Amniotic epithelial cell (primary cell): ENCODE results near the gene MLPH.

Experiments
- DNase-seq: peaks from one replicate; pipeline ENCODE4 v3.0.0-alpha.2; 2010; ENCODE audit warnings: low read depth

MLPH gene

GRCh38 chr2:237519506-237520245, 32.6 kb downstream of the MLPH start:
- no peak for DNase-seq

- no peak for DNase-seq
Observed at GRCh38 chr2:237520290-237520689, 33.2 kb downstream of the MLPH start.

GRCh38 chr2:237524631-237525030, 37.6 kb downstream of the MLPH start:
- no peak for DNase-seq

- DNase-seq, result no peak
Observed at GRCh38 chr2:237525559-237526157, 38.6 kb downstream of the MLPH start.

DNA sequence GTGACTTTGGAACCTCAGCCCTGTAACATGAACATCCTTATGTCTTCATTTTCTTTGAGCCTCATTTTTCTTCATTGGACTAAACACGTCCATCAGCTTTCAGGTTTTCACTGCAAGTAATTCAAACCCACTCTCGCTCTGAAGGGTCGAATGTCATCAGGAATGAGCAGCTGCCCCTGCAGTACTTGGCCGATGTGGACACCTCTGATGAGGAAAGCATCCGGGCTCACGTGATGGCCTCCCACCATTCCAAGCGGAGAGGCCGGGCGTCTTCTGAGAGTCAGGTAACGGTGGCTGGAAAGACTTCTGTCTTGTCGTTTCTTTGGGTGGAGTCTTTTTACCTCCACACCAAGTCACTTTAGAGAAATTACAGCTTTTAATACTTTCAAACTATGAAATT, 40.2 kb downstream of the MLPH start:
- no peak for DNase-seq

- no peak for DNase-seq
Observed at GRCh38 chr2:237527766-237528165, 40.7 kb downstream of the MLPH start.

DNA sequence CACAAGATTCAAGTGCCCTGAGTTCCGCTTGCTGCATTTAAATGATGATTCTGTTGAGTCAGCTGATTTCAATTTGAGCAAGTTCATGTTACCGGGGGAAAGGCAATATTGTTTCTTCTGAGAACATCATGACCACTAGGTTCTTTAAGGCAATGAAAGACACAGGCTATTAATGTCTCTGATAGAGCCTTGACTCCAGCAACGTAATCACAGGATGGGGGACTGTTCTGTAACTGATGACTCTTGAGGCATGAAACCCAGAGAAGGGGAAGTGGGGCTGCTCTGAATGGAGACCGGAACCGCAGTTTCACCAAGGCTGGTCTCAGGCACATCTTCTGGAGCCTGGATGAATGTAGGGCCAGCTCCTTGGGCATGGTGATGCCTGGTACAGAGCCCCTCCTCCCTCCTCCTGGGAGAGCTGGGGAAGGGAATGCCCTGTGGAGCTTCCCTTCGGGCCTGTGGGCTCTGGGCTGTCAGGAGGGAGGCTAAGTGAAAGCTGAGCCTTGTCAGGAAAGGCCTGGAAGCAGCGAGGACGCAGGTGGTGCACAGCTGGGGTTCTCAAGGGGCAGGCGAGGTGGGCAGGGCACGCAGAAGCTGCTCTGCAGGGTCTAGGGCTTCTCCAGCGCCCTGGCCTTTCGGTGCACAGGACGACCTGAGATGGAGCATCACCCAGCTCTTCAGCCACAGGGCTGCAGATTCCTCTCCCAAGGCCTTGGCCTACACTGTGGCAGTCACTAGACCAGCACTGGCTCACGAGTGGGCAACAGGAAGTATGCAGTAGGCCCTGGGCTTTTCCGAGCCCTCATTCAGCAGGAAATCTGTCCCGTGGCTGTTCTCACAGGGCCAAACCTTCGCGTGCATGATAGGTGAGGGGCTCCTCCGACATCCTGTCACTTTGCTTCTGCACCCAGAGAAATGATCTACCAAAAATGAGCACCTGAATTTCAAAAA, 42.7 kb downstream of the MLPH start:
- DNase-seq, result no peak

DNA sequence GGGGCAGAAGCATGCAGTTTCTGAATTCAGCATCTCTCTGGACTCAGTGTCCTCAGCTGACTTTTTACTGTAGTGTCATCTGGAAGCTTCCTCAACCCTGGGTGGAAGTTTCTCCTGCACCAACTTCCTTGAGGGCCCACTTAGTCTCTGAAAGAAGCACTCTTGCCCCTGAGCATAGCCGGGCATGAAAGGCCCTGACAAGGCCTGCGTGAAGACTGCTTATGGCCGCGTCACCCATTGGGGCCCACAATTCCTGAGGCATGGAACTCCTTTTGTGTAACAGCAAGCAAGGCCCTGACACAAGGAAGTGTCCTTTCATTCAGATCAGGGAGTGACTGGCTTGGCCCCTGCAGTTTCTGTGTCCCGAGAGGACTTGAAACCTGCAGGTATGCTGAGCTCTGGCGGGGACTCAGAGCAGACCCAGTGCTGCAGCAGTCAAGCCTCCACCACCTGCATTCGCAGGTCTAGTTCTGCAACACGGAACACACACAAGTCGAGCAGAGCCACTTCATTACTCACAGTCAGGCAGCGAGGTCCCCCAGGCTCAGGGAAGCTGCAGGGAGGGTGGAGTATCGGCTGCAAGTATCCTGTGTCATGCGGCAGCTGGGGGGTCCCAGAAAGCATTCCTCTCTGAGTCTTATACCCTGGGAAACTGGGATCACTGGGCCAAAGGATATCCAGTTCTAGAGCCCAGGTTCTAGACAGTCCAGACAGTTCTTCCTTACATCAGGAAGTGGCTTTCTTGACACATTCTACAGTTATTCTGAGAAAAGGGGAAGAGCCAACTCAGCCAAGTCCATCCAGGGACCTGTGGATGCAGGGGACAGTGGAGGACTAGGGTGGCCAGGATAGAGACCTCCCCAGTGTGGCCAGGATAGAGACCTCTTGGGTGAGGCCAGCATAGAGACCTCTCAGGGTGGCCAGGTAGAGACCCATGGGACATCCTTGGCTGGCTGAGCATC, 43.7 kb downstream of the MLPH start:
- no peak for DNase-seq

GRCh38 chr2:237532160-237532559, 45.1 kb downstream of the MLPH start:
- no peak for DNase-seq

DNA sequence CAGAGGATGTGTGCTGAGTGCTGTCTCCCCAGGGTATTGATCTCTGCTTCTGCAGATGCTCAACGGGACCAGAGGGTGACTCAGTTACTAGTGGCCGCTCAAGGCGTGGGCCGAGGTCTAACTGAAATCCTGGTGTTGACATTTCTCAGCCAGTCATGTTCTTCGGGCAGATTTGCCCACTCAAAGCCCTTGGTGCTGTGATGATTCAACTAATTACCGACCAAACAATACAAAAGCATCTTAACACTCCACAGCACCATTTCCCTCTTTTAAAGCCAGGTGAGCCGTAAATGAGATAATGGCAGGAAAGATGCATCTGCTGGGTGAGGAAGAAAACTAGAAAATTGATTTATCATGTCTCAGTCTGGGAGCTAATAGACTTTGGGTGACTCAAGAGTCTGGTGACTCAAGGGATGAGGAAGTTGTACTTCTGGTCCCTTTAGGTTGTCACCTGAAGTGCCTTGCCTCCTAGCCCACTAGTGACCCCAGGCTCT, 46.7 kb downstream of the MLPH start:
- DNase-seq, result no peak

DNA sequence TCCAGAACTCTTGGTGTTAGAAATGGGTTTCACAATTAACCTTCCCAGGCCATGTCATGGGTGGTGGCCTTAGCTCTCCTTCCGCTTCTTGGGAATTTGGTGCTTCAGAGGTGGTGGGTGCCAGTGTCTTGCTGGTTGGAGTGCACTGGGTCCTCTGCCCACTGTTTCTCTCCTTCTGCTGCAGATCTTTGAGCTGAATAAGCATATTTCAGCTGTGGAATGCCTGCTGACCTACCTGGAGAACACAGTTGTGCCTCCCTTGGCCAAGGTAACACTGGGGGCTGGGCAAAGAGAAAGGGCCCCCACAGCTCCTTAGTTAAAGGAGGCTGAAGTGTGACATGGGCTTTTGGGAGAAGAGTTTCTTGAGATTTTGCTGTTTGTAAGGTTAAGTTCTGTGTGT, 47.3 kb downstream of the MLPH start:
- no peak for DNase-seq

- DNase-seq, result no peak
Observed at GRCh38 chr2:237535385-237536082, 48.5 kb downstream of the MLPH start.

GRCh38 chr2:237536083-237536415, 49.0 kb downstream of the MLPH start:
- no peak for DNase-seq

DNA sequence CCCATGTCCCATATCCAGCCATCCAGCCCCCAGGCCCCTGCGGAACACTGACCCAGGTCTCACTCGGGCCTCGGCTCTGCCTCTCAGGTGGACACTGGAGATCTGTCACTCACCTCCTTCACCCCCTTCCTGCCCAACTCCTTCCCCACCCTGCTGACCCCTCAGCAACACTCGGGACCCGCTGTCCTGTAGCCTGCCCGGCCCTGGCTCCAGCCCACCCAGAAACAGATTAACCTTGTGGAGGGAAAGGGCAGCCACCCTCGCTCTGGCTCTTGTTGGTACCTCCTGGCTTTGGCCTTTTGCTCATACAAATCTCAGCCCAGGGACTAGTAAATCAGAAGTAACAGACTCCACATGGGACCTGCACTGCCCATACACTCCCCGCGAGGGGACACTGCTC, 49.6 kb downstream of the MLPH start:
- no peak for DNase-seq

DNA sequence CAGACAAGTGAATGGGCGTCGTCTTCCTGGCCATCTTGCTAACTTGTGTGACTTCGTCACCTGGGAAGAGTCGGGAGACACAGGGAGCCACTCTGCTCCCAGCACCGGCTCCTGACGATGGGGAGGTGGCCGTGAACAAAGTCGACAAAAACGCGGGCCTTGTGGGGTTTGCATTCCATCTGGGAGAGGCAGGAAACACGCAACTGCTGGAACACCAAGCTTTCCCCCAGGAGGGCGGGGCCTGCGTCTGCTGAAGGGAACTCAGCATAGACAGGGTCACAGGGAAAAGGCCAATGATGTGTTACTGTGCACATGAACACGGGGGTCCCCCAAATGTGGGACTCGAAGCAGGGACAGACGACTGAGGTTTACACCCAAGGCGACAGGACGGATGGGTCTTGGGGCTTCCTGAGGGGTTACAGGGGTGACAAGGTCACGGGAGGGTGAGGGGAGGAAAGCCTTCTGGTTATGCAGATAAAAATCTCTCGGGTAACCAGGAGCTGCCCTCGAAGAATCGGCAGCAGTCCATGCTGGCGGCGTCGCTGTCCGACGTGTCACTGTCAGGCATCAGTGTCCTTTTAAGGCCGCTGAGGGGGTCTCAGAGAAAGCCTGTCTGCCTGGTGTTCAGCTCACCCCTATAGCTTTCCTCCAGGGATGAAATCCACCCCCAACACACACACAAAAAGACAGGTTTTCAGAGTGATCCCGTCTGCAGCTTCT, 51.1 kb downstream of the MLPH start:
- DNase-seq, result no peak

DNA sequence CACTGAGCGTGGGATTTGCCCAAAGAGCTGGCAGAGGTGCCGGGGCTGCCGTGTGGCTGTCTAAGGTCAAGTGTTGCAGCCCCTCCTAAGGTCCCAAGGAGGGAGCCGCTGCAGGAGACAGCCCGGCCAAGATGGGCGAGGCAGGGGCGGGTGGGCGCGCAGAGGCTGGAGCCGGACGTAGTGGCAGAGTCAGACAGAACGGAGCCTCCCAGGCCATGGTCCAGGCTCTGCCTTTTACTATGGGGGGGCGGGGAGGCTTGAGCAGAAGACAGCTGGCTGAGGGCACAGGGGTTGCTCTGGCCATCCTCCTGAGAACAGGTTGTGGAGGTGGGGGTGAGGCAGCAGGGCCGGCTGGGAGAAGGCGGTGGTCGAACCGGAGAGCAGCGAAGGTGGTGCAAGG, 51.9 kb downstream of the MLPH start:
- DNase-seq, result no peak

GRCh38 chr2:237539681-237540080, 52.6 kb downstream of the MLPH start:
- no peak for DNase-seq

GRCh38 chr2:237540223-237540775, 53.2 kb downstream of the MLPH start:
- DNase-seq, result no peak

DNA sequence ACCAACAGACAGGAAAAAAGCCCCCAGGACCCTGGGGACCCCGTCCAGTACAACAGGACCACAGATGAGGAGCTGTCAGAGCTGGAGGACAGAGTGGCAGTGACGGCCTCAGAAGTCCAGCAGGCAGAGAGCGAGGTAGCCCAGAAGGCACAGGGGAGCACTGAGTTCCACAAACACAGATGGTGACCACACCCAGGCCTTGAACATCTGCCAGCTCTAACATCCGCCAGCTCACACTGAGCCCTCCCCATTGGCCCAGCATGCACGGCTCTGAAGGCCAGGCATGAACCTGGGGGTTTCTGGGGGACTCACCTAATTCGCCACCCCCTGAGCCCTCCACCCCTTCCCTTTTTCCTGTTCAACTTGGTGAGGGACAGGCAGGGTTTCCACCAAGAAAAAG, 53.8 kb downstream of the MLPH start:
- peak; percentile 9 for DNase-seq

- no peak for DNase-seq
Observed at GRCh38 chr2:237541243-237541642, 54.2 kb downstream of the MLPH start.
